Left lobe of liver (tissue), 2 donors: ENCODE data around the gene FOXD4L1. TPM values are rescaled to one million over a fixed set of nuclear protein-coding genes. Genes with fewer than 3 reads are reported as not detected.
"Not testable (repeated sequence)": the region's sequence is repeated elsewhere in the genome, so short reads cannot be mapped to it uniquely, and the experiment has no call there.

Experiments
- ATAC-seq: fragments of 200-7000 bp; cut with Tn5 transposase; one replicate; pipeline ENCODE4 v1.9.1; 2020; ENCODE audit warnings: mild to moderate bottlenecking, moderate library complexity
- DNase-seq: peaks from one replicate; pipeline ENCODE4 v3.0.0-alpha.2; 2020; ENCODE audit warnings: low spot score
- total RNA-seq: library from RNA; stranded (reverse); gene quantifications from one replicate; pipeline ENCODE4 v1.2.1, GENCODE V29; 2021
- donor health status: DM: no; HTN: no; CAD: no; lungs with moderate emphysema.
- donor health status: DM: no; HTN: yes; CAD: no.

Gene FOXD4L1
- total RNA-seq: 0.10 TPM

DNA sequence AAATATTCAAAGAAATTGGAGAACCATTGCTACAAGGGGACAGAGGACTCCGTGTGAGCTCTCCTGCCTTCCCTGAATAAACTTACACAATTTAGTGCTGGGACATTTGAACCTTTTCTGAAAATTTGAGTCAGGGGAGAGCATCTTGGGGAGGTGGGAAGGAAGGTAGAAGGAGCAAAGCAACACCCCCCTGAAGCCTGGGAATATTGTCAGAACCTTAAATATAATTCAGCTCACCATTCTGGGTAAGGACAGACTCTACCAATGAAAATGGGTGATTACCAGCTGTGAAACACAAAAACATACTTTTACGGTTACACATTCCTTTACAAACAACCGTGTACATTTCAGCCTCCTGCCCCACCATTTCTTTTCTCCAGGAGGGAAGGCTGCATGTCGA lies at the start of gene FOXD4L1:
Gene FOXD4L1 (plus strand): TSS at position 301 of the 400 bp plus-strand sequence. CDS start 592 bp downstream, outside the sequence.
- not testable (repeated sequence) for ATAC-seq, DNase-seq

DNA sequence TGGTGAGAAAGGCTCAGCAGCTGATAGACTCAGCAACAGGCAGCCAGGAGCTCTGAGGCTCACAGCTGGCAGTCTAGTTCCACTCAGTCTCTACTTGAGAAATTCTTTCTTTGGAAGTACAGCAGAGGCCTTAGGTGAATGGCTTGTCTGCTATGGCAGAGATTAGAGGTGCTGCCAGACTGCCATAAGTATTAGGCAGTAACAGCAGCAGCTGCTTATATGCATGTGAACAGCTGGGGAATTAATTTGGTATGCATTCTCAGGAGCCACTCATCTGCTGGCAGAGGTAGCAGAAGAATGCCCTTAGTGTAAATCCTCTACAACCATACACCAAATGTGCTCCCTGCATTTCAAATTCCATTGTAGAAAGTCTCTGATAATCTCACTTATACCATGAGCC lies 32.7 kb upstream of the FOXD4L1 start:
- ATAC-seq, DNase-seq: not testable (repeated sequence)

DNA sequence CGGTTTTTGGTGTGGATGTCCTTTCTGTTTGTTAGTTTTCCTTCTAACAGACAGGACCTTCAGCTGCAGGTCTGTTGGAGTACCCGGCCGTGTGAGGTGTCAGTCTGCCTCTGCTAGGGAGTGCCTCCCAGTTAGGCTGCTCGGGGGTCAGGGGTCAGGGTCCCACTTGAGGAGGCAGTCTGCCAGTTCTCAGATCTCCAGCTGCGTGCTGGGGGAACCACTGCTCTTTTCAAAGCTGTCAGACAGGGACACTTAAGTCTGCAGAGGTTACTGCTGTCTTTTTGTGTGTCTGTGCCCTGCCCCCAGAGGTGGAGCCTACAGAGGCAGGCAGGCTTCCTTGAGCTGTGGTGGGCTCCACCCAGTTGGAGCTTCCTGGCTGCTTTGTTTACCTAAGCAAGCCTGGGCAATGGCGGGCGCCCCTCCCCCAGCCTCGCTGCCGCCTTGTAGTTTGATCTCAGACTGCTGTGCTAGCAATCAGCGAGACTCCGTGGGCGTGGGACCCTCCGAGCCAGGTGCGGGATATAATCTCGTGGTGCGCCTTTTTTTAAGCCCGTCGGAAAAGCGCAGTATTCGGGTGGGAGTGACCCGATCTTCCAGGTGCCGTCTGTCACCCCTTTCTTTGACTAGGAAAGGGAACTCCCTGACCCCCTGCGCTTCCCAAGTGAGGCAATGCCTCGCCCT lies 21.6 kb upstream of the FOXD4L1 start:
- not testable (repeated sequence) for ATAC-seq, DNase-seq

DNA sequence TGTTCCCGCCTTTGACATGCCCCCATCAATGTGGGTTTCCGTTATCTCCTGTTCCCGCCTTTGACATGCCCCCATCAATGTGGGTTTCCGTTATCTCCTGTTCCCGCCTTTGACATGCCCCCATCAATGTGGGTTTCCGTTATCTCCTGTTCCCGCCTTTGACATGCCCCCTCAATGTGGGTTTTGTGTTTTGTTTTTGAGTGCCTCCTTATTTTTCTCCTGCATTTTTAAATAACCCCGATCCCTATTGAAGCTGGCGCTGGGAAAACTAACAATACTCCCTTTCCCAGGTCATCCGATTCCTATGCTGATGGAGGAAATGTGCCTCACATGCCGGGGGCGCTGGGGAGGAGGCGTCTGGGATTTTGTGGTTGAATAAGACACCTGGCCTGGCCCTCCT lies 1.9 kb upstream of the FOXD4L1 start:
- not testable (repeated sequence) for DNase-seq, ATAC-seq

DNA sequence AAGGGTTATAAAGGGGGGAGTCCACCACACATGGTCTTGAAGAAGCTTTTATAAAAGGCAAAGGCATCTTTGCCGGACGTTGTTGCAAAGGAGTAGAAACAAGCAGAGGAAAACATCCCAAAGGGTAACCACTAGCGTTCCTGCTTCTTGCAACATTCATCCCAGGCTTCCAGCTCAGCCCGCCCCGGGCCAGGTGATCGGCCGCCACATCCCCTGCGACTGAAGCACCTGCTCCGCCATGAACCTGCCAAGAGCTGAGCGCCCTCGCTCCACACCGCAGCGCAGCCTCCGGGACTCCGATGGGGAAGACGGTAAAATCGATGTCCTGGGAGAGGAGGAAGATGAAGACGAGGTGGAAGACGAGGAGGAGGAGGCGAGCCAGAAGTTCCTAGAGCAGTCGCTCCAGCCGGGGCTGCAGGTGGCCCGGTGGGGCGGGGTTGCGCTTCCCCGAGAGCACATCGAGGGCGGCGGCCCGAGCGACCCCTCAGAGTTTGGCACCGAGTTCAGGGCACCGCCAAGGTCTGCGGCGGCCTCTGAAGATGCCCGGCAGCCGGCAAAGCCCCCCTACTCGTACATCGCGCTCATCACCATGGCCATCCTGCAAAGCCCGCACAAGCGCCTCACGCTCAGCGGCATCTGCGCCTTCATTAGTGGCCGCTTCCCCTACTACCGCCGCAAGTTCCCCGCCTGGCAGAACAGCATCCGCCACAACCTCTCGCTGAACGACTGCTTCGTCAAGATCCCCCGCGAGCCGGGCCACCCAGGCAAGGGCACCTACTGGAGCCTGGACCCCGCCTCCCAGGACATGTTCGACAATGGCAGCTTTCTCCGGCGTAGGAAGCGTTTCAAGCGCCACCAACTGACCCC lies 787 bp downstream of the FOXD4L1 start:
- not testable (repeated sequence) for ATAC-seq, DNase-seq

DNA sequence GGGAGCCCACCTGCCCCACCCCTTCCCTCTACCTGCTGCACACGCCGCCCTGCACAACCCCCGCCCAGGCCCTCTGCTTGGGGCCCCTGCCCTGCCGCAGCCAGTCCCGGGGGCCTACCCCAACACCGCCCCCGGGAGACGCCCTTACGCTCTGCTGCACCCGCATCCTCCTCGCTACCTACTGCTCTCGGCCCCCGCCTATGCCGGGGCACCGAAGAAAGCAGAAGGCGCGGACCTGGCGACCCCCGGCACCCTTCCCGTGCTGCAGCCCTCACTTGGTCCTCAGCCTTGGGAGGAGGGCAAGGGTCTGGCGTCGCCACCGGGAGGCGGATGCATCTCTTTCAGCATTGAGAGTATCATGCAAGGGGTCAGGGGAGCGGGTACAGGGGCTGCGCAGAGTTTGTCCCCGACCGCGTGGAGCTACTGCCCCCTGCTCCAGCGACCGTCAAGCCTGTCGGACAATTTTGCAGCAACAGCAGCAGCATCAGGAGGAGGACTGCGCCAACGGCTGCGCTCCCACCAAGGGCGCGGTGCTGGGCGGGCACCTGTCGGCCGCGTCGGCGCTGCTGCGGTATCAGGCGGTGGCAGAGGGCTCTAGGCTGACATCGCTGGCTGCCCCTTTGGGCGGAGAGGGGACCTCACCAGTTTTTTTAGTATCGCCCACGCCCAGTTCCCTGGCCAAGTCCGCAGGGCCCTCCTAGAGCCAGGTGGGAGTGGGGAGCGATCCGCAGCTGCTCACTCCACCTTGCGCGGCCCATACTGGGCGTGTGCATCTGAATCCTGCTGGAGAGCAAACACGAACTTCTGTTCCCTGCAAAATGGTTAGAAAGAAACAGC lies 1.6 kb downstream of the FOXD4L1 start:
- not testable (repeated sequence) for DNase-seq, ATAC-seq

DNA sequence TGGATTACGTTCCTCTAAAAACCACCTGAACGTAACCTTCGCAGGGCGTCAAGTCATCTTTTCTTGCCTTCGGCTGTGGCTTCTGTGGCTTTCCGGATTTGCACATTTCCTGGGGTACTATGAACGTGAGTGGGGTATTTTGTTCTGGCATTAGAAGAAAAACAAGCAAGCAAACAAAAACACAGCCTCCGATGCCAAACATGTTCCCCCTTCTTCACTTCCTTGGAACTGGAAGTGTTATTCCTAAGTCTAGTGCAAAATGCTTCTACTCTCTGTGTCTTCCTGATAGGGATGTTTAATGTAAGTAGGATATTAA lies 2.2 kb downstream of the FOXD4L1 start:
- ATAC-seq, DNase-seq: not testable (repeated sequence)

DNA sequence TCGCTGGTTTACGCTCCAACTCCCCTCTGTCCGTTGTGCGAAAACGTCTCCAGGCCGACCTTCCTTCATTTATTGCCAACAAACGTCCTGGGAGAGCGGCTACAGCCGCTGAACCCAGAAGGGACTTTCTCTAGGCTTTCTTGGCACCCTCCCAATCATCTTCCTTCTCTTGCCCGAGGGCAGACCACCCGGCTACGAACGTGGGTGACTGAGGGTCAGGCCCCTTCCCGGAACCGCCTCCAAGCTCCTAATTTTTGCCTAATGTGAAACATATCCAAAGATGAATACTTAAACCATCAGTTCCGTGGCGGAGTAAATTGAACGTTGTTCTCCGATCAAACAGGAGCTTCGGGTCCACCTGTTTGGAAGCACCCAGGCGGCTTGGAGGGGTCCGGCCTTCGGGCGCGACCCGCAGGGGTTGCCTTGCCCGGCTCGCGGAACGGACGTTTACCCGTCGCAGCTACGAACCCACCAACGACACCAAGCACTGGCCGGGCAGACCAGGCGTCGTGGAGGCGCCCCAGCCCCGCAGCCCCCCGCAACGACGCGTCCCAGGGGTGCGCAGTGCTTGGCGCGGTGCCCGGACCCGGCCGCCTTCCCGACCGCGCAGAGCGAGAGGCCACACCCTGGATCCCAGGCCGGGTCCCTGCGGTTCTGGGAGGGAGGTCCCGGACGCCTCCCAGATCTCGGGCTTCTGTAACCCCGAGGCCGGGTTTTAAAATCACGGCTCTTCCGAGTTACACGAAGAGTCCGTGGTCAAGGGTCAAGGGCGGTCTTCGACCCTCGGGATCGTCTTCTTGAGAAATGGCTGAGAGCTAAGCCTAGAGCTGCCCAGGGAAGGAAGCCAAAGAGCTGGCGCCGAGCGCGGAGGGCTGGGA lies 4.0 kb downstream of the FOXD4L1 start:
- ATAC-seq: peak; percentile 32
- DNase-seq: not testable (repeated sequence)

DNA sequence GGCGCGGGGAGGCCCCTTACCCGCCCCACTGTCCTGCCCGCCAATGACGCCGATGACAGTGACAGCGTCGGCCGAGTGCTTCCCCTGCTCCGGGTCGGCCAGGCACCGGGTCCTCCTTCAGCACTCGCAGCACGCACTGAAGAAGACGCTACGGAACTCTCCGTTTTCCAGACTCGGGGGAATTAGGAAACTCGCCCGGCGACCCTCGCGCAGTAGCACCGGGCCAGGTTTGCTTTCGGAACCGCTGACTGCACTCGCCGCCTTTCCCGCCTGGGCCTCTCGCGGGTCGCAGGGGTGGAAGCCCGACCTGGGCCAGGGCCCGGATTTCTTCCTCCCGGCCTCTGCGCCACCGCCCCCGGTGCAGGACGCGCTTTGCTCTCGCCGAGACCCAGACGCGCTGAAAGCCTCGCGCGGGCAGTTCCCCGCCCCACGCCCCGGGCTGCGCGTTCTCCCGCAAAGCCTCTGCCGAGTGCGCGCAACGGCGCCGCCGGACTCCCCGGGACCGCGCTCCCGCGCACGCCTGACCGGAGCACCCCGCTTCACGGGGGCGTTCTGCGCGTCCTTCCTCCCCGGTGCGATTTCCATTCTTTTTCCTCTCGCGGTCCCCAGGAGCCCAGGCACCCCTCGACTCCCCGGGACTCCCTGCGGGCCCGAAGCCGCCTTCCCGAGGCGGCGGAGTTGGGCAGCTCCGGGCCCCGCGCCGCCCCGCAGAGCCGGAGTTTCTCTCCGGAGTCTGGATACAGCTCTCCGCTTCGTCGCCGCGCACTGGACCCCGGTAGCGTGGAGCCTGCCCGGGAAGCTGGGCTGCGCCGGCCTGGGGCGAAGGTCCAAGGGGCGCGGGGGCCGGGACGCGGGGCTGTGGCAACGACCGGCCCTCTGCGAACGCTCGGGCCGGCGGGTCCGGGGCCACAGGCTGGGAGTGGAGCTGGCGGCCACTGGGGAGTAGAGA lies 4.9 kb downstream of the FOXD4L1 start:
- DNase-seq: not testable (repeated sequence)
- ATAC-seq: peak; percentile 79

DNA sequence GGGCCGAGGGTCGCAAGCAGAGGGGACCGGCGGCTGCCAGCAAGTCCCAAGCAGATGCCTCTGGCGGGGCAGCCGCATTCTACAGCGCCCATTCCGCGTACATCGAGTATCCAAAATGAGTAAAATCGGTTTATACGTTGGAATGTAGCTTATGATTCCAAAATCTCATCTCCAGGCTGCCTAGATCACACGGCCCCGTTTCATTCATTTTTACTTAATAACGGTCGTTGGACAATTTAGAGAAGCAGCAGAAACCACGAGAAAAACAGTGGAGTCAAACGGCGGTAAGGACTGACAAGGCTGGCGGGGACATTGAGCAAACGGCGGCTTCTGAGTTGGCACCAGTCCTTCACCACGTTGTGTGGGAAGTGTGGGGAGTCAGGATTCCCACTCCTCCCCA lies 5.6 kb downstream of the FOXD4L1 start:
- ATAC-seq, DNase-seq: not testable (repeated sequence)

DNA sequence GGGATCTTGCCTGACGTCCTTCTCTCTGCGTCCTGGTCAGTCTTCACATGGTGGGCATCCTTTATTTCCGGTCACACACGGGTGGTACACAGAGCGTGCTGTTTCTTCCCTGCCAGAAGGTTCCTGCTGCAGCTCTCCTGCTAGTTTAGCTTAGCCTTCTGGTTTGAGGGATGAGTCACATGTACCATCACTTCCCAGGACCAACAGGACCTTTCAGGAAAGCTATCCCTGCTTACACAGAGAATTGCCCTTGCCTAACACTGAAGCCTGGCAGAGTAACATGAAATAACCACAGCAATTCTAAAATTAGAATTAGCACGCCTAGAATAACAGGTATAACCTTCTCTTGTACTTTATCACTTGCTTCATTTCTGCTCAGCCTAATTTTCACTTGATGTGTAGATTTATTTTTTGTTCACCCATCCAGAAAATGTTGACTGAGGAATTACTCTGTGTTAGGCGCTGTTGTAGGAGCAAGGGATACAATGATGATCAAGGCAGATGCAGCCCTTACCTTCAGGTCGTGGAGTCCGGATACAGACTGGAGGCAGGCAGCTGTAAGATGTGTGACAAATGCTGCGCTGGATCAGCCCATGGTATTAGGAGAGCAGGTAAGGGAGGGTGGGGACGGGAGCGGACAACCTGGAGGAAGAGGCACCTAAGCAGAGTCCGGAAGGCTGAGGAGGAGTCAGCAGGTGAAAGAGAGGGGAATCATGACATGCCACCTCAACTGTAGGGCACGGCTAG lies 9.1 kb downstream of the FOXD4L1 start:
- DNase-seq, ATAC-seq: not testable (repeated sequence)

DNA sequence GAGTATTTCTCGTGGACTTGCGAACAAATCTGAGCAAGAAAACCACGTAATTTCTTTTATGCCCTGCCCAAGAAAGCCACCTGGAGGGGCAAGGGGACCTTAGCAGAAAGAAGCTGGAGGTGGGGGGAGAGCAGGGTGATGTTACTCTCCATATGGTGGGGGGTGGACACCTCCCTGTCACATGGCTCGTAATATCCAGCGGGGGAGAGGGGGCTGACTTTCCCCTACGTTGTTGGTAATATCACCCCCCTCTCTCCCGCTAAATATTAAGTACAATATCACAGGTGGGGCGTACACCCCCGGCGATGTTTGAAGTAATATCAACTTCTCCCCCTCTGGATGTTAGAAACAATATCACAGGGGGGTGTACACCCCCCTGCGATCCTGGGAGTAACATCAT lies 9.7 kb downstream of the FOXD4L1 start:
- ATAC-seq, DNase-seq: not testable (repeated sequence)

DNA sequence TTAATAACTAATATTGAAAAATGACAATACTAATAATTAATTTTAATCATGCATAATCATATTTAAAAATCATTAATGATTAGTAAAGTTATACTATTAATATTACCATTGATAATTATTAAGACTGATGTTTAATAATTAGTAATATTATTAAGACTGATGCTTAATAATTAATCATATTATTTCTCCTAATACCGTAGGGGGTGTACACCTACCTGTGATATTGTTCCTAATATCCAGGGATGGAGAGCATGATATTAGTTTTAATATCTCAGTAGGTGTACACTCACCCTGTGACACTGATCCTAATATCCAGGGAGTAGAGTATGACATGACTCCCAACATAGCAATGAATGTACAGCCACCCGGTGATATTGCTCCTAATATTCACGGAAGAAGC lies 12.4 kb downstream of the FOXD4L1 start:
- DNase-seq, ATAC-seq: not testable (repeated sequence)

DNA sequence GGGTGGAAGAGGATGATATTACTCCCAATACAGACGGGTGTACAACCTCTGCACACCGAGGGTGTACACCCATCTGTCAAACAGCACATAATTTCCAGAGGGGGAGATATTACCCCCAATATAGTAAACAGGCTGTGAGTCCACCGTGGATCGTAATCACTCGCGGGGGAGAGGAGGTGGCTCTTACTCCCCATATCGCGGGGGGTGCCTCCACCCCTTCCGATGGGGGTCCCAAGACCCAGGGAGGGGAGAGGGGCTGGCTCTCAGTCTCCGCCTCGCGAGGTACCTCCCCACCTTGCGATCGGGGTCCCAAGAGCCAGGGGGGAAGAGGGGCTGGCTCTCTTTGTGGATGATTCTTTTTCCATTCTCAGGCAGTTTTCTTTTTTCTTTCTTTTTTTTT lies 13.4 kb downstream of the FOXD4L1 start:
- not testable (repeated sequence) for DNase-seq, ATAC-seq

DNA sequence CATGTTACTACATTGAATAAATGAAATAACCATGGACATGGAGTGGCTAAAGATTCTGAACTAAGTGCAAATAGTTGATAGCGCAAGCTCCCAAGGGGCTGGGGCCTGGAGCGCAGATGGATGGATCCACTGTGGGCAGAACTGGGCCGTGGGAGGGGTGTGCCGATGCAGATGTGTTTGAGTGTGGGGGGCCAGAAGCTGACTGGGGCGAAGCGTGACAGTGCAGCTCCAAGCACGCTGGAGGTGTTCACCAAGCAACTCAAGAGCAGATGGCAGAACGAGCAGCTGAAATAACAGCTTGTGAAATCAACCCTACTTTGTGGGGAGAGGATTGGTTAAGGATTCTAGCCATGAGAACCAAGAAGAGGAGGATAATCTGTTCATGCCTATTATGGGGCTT lies 17.0 kb downstream of the FOXD4L1 start:
- not testable (repeated sequence) for ATAC-seq, DNase-seq

DNA sequence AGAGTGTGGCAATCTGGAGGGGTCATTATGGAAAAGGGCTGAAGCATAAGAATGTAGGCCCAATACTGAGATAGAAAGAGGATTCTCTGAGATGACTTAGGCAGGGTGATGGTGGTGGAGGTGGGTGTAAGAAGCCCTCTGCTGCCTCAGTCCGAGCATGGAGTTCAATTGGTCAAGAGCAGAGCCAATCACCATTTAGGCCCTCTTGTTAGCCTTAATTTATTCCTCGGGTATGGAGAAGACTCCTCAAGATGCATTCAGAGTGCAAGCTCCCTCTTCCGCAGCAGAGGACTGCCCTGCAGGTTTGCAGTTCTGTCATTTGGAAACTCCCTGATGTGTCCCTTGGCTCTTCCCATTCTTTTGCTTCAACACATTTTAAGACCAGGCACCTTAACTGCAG lies 17.5 kb downstream of the FOXD4L1 start:
- not testable (repeated sequence) for DNase-seq, ATAC-seq

DNA sequence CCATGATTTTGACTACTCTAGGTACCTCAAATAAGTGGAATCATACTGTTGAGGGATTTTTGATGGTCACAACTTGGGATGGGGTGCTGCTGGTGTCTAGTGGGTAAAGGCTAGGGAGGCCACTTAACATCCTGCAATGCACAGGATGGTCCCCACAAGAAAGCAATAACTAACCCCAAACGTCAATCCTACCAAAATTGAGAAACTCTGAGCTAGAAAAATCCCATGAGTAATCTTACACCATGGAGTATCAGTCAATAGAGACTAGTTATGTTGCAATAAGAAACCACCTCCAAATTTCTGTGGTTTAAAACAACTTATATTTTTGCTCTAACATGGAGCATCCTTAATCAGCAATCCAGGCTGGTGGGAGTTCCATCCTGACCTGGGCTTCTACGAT lies 18.6 kb downstream of the FOXD4L1 start:
- not testable (repeated sequence) for ATAC-seq, DNase-seq

DNA sequence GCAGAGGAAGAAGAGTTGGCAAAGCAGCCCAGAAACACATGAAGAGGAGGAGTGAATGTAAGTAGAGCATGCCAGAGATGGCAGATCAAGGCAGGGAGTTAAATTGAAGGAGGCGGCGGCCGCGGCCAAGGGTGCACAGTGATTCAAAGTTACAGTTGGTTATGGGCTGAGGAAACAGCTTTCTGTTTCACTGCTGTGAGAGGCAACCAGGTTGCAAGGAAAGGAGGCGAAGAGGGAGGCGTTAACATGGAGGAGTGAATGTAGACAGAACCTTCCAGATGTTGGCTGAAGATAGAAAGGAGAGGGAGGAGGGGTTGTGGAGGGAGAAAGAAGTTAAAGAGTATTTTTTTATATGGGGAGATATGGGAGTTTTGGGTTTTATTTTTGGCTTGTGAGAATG lies 22.4 kb downstream of the FOXD4L1 start:
- not testable (repeated sequence) for DNase-seq, ATAC-seq
